ENCODE measurements around the gene ID4.

- no peak for TF ChIP-seq EZH2phosphoT487 (IDR thresholded peaks at IDR 0.05; ENCODE audit: insufficient read depth, low read depth)
- TF ChIP-seq EZH2 (IDR thresholded peaks at IDR 0.05; ENCODE audit: insufficient read depth, poor library complexity, severe bottlenecking) = no peak
These were observed 23.2 kb downstream of the ID4 start for GRCh38 chr6:19860235-19860877.
